ENCODE data around the gene SPIRE1. TPM values are rescaled to one million over a fixed set of nuclear protein-coding genes. Genes with fewer than 3 reads are reported as not detected.

Gene SPIRE1
- total RNA-seq, 4 donors from 2014 or later, result 37.4 to 50.8 (median 43.0) TPM

DNA sequence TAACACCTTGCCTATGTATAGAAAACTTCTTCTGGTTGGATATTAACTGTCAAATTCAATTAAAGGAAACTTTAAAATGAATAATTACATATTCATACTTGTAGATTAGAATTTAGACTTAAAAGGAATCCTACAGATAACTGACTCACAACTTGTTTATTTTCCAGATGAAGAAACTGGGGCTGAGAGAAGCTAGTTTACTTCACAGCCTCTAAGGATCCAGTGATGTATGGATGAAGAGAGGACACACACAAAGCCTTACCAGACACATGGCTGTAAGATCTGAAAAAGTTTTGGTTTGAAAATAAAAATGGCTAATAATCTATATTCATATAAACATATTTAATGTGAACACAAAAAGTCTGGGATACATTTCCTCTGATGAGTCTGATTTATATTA, 177.9 kb downstream of the SPIRE1 start:
- H3K4me3 ChIP-seq, result no peak overlapping the region
- no peaks in the 10 kb centered on the region for H3K9me3 ChIP-seq
- TF ChIP-seq POLR2A (IDR thresholded peaks at IDR 0.05) (no peak), EP300 (IDR thresholded peaks at IDR 0.05) (no peak), POLR2AphosphoS5 (IDR thresholded peaks at IDR 0.05) (no peak)
- TF ChIP-seq, protein P1, sequence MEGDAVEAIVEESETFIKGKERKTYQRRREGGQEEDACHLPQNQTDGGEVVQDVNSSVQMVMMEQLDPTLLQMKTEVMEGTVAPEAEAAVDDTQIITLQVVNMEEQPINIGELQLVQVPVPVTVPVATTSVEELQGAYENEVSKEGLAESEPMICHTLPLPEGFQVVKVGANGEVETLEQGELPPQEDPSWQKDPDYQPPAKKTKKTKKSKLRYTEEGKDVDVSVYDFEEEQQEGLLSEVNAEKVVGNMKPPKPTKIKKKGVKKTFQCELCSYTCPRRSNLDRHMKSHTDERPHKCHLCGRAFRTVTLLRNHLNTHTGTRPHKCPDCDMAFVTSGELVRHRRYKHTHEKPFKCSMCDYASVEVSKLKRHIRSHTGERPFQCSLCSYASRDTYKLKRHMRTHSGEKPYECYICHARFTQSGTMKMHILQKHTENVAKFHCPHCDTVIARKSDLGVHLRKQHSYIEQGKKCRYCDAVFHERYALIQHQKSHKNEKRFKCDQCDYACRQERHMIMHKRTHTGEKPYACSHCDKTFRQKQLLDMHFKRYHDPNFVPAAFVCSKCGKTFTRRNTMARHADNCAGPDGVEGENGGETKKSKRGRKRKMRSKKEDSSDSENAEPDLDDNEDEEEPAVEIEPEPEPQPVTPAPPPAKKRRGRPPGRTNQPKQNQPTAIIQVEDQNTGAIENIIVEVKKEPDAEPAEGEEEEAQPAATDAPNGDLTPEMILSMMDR (IDR thresholded peaks at IDR 0.05), result no peak
- H3K4me1 ChIP-seq, result no peaks in the 10 kb centered on the region
- peaks cover 0 to 35% of the 10 kb centered on the region in 2 donors for H3K36me3 ChIP-seq
- no peak for ATAC-seq
- H3K27me3 ChIP-seq, result no peaks in the 10 kb centered on the region
- H3K27ac ChIP-seq, result no peak overlapping the region

DNA sequence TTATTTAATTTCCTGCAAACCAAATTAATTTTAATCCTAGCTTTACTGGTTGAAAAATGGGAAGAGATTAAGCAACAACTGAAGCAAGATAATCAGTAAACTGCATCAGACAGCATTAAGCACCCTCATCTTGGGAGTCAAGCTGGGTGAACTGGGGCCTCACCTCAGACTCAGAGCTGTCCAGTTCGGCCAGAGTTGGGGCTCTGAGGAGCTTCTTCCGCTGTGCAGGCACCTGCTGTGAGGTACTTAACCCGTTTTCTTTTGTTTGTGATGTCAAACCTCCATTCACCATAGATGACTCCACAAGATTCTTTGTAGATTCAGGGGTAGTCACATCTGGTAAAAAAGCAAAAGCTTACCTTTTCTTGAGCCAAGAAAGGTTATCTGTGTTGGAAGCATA, 178.4 kb downstream of the SPIRE1 start:
- no peak for ATAC-seq
- H3K9me3 ChIP-seq, result no peaks in the 10 kb centered on the region
- TF ChIP-seq POLR2A (IDR thresholded peaks at IDR 0.05), result no peak
- TF ChIP-seq, protein P1 (IDR thresholded peaks at IDR 0.05), result no peak
- no peak for TF ChIP-seq POLR2AphosphoS5 (IDR thresholded peaks at IDR 0.05)
- no peak for TF ChIP-seq EP300 (IDR thresholded peaks at IDR 0.05)
- H3K4me3 ChIP-seq, result no peak overlapping the region
- H3K4me1 ChIP-seq, result no peaks in the 10 kb centered on the region
- H3K27me3 ChIP-seq, result no peaks in the 10 kb centered on the region
- 73% methylated on average over 3 of the region's 3 CpGs; no CpG with 5 or more reads in 1 of the 2 donors for WGBS, 2 donors (ENCODE audit: low coverage in 1 of 2)
- H3K27ac ChIP-seq, result no peak overlapping the region
- peaks cover 0 to 39% of the 10 kb centered on the region in 2 donors for H3K36me3 ChIP-seq

DNA sequence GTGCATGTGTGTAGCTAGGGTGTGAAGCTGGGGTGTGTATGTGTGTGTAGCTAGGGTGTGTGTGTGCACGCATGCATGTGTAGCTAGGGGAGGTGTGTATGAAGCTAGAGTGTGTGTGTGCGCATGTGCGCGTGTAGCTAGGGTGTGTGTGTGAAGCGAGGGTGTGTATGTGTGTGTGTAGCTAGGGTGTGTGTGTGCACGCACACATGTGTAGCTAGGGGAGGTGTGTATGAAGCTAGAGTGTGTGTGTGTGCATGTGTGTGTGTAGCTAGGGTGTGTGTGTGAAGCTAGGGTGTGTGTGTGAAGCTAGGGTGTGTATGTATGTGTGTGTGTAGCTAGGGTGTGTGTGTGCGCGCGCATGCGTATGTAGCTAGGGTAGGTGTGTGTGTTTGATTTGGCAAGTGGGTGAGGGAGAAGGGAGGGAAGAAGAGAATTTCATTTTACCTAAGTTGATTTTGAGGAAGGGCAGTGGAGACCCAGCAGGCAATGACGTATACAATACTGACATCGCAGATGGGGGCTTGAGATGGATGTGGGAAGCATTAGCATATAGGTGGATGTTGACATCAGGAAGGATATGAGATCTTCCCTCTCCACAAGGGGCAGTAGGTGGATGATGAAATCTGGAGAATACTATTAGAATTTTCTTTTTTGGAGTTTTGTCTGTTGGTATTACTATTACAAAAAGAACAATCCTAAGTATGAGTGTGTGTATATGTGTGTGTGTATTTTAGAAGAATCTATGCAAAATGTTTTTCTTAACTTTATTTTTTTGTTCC, 179.4 kb downstream of the SPIRE1 start:
- WGBS, 2 donors (ENCODE audit: low coverage in 1 of 2), result 81 to 92% methylated on average over 11 to 12 of the region's 12 CpGs
- H3K4me1 ChIP-seq, result no peaks in the 10 kb centered on the region
- H3K4me3 ChIP-seq, result no peak overlapping the region
- H3K27me3 ChIP-seq, result no peaks in the 10 kb centered on the region
- H3K27ac ChIP-seq, result no peak overlapping the region
- TF ChIP-seq EP300 (IDR thresholded peaks at IDR 0.05), result no peak
- no peak for TF ChIP-seq POLR2A (IDR thresholded peaks at IDR 0.05)
- TF ChIP-seq, protein P1 (IDR thresholded peaks at IDR 0.05), result no peak
- no peak for TF ChIP-seq POLR2AphosphoS5 (IDR thresholded peaks at IDR 0.05)
- peaks cover 0 to 46% of the 10 kb centered on the region in 2 donors for H3K36me3 ChIP-seq
- no peaks in the 10 kb centered on the region for H3K9me3 ChIP-seq
- no peak for ATAC-seq

DNA sequence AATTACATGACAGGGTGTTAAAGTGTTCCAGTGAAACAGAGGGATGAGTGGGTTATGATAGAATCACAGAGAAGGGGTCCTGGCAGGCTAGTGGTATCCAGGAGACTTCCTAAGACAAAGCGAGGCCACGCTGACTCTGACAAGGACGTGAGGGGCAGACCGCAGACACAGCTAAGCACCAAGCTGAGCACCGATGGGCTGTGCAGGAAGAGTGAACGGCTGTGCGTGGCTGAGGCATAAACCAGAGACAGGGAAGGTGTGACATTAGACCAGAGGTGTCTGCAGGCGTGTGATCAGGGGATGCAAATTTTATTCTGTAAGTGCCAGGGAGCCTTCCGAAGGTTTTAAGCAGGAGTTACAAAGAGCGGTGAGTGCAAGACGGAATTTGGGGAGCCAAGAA, 180.3 kb downstream of the SPIRE1 start:
- 91 to 96% methylated on average over 7 to 11 of the region's 11 CpGs for WGBS, 2 donors (ENCODE audit: low coverage in 1 of 2)
- no peak overlapping the region for H3K4me3 ChIP-seq
- H3K27me3 ChIP-seq, result no peaks in the 10 kb centered on the region
- ATAC-seq, result no peak
- TF ChIP-seq EP300 (IDR thresholded peaks at IDR 0.05) (no peak), POLR2A (IDR thresholded peaks at IDR 0.05) (no peak), POLR2AphosphoS5 (IDR thresholded peaks at IDR 0.05) (no peak)
- TF ChIP-seq, protein P1 (IDR thresholded peaks at IDR 0.05), result no peak
- H3K36me3 ChIP-seq, result peaks cover 0 to 46% of the 10 kb centered on the region in 2 donors
- no peaks in the 10 kb centered on the region for H3K4me1 ChIP-seq
- H3K27ac ChIP-seq, result no peak overlapping the region
- no peaks in the 10 kb centered on the region for H3K9me3 ChIP-seq

DNA sequence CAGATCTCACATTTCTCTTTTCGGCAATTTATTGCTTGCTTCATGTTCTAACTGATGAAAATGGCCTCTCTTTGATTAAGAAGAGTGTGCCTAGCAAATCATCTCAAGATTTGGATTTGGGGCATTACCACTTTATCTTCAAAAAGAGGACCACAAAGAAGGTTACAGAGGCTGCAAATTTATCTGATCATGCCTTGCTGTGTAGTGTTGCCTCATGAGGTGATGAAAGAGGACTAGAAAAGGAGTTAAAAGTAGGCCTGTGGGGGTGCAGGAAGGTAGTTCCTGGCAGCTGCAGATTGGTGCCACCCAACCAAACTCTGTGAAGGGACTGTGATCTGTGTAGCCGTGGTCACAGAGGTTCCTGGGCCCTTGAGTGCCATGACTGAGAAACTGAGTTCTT, 181.0 kb downstream of the SPIRE1 start:
- H3K27ac ChIP-seq, result no peak overlapping the region
- no peak overlapping the region for H3K4me3 ChIP-seq
- TF ChIP-seq EP300 (IDR thresholded peaks at IDR 0.05) (no peak), POLR2AphosphoS5 (IDR thresholded peaks at IDR 0.05) (no peak)
- ATAC-seq, result no peak
- 90 to 100% methylated on average over 2 of the region's 2 CpGs for WGBS, 2 donors (ENCODE audit: low coverage in 1 of 2)
- no peaks in the 10 kb centered on the region for H3K4me1 ChIP-seq
- H3K9me3 ChIP-seq, result no peaks in the 10 kb centered on the region
- peaks cover 0 to 46% of the 10 kb centered on the region in 2 donors for H3K36me3 ChIP-seq
- no peaks in the 10 kb centered on the region for H3K27me3 ChIP-seq
